ENCODE data around the gene RPL4.

The RPL4 gene

DNA sequence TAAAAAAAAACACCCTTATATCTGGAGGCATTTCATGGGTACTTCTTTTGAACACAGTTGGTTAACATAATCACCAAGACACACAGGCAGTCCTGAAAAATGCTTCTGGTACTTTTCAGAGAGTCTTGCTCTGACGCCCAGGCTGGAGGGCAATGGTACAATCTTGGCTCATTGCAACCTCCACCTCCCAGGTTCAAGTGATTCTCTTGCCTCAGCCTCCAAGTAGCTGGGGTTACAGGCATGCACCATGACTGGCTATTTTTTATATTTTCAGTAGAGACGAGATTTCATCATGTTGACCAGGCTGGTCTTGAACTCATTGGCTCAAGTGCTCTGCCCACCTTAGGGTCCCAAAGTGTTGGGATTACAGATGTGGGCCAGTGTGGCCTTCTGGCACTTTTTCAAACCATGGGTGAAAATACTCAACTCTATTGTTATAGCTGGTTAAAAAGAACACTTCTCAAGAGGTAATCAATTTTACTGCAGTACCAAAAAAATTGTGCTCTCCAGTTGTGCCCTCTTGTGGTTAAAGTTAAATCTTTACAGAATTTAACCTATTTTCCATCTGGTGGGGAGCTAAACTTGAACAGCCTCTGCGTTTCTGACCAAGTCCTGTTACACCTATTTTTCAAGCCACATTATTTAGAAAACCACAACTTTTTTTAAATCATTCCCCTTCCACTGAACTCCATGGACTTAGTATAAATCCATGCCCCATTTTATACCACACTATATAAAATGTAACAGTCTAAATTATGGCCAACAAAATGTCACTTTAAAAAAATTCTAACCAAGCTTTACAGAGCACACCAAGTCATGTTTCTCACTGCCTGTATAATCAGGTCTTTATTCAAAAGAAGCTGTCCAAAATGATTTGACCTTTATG, 5.9 kb downstream of the RPL4 start:
- H3K4me3 ChIP-seq (ENCODE audit: low read length), result no peak overlapping the region
- TF ChIP-seq ZNF274 (IDR thresholded peaks at IDR 0.05; ENCODE audit: low read depth, low read length), result no peak

DNA sequence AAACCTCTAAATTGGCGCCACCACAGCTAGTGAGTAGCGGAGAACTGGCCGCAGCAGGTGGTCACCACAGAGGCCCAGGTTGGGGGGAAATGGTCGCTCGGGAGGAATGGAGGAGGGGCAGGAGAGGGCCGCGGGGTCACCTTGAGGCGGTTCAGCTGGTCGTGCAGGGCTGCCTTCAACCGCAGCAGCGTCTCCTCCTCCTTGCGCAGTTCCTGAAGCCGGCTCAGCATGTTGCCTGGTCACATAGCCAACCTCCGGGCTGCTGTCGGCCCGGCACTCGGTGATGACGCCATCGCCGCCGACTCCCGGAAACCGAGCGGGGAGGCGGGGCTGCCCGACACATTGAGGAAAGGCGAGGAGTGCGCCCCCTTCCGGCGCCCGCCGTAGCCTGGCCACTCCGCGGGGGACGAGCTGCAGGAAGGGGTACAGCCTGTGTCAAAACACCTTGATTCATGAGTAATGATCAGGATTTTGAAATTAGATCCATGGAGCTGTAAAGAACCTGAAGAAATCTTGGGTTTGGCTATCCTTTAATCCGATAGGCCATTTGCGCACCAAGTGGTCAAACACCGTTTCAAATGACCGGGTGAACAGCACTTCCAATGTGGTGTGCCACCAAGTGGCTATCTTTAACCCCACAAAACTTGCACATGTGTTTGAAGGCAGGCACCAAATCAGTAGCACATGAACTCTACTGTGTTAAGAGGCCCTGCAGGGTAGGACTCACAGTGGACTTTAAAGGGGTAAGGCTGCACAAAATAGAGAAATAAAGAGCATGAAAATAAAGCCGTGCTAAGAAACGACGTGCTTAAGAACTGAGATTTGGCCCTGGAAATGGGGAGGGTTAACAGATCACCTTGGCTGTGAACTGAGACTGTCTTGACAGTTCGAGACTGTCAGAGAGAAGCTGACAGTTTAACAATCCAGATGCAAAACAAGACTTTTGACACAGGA, 6.9 kb downstream of the RPL4 start, which contains the start of gene SNAPC5:
Gene SNAPC5 (minus strand): TSS at position 261 of the 954 bp plus-strand sequence. CDS start 31 bp downstream, at position 230.
- no peak for TF ChIP-seq ZNF274 (IDR thresholded peaks at IDR 0.05; ENCODE audit: low read depth, low read length)

DNA sequence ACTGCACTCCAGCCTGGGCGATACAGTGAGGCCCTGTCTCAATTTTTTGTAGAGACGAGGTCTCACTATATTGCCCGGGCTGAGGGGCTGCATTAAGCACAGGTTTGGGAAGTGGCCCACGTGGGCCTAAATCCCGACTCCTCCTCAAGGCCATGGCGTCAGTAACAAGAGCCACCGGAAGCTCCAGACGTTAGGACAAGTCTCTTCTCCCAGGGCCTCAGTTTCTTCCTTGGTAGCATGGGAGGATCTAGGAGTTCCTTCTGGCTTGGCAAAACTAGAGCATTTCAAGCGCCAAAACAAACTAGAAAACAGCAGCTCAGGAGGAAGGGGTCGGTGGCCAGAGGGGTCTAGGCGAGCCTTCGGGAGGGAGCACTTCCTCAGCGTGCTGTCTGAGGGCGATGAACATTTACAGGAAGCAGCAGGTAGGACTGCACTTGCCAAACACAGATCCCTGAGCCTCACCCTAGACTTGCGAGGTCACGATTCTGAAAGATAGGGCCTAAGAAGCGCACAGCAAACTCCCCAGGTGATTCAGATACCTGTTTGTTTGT, 7.6 kb downstream of the RPL4 start:
- TF ChIP-seq ZNF274 (IDR thresholded peaks at IDR 0.05; ENCODE audit: low read depth, low read length), result no peak
- peak overlapping the region; percentile 89 for H3K4me3 ChIP-seq (ENCODE audit: low read length)

More for the DNA sequence above, 6.9 kb downstream of the RPL4 start, which contains the start of gene SNAPC5:
- peak within 1 kb of the TSS; percentile 89 for H3K4me3 ChIP-seq (ENCODE audit: low read length)

DNA sequence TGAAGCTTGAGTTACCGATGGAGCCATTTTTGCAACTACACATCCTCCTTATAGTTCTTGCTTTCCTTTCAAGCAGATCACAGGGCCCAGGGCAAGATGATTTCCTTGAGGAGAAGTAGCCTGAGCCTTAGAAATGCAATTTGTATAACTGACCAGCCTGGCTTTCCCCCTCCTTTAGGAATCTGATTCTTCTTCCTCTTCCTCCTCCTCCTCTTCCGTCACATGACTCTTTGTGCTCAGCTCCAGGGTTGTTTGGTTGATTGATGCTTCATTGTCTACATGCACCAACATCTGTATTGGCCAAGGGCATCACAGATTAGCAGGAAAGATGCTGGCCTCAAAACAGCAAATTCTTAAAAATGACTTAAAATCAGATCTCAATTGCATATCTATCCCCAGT, 10.4 kb downstream of the RPL4 start:
- TF ChIP-seq ZNF274 (IDR thresholded peaks at IDR 0.05; ENCODE audit: low read depth, low read length), result no peak
- no peak overlapping the region for H3K4me3 ChIP-seq (ENCODE audit: low read length)

DNA sequence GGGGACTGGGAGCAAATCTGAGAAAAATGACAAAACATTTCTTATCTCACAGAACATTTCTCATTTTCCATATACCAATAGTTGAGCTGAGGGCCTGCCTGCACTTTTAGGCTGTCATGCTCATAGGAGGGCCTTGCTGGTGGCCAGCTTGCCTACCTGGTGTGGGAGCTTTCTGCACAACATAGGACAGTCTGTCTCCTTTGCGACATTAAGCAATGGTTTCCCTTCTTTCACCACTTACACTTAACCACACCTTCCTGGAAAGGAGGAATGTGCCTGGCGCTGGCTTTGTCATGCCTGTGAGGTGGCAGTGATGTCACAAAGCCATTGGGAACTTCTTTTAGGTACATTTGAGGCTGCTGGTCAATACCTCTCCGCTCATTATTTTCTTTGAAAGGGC, 12.8 kb downstream of the RPL4 start:
- TF ChIP-seq ZNF274 (IDR thresholded peaks at IDR 0.05; ENCODE audit: low read depth, low read length), result no peak

DNA sequence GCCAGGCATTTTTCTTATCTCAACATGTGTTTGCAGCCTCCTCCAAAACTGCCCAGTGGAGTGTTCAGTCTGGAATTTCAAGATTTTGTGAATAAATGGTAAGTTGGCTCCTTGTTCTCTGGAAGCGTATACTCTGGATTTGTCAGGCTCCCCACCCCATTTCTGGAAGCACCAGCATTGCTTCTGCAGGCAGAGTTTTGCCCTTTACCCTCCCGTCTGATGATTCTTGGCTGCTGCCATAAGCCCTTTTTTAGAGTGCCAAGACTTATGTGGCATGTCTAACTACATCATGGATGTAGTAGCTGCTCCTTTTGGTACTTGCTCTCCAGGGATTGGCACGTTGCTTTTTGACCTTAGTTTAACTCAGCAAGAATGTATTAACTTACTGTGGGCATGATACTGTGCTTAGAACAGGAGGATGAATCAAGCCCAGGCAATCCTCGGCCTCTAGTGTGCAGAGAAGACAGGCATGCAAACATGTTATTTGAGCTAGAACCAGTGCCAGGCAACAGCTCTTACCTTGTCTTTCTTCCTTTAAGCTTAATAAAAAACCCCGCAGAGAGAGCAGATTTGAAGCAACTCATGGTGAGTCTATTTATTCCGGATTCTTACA, 15.4 kb downstream of the RPL4 start:
- H3K4me3 ChIP-seq (ENCODE audit: low read length), result no peak overlapping the region
- no peak for TF ChIP-seq ZNF274 (IDR thresholded peaks at IDR 0.05; ENCODE audit: low read depth, low read length)

More for the DNA sequence above, 12.8 kb downstream of the RPL4 start:
- H3K4me3 ChIP-seq (ENCODE audit: low read length), result no peak overlapping the region

DNA sequence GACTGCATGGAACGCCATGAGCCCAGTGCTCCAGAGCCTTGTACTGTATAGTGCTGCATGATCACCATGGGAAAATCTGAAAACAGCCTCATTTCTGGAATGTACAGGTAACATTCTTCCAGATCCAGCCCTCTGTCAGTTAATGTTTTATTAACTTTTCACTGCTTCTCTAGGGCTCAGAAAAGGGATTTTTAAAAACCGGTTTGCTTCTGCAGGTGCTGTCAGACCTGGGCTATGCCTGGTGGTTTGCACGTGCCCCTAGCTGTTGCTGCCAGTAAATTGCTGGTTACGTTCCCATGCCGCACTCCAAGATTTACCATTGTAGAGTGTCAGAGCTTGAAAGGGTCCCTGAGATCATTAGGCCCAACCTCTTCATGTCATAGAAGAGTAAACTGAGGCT, 16.1 kb downstream of the RPL4 start:
- no peak for TF ChIP-seq ZNF274 (IDR thresholded peaks at IDR 0.05; ENCODE audit: low read depth, low read length)
- no peak overlapping the region for H3K4me3 ChIP-seq (ENCODE audit: low read length)

DNA sequence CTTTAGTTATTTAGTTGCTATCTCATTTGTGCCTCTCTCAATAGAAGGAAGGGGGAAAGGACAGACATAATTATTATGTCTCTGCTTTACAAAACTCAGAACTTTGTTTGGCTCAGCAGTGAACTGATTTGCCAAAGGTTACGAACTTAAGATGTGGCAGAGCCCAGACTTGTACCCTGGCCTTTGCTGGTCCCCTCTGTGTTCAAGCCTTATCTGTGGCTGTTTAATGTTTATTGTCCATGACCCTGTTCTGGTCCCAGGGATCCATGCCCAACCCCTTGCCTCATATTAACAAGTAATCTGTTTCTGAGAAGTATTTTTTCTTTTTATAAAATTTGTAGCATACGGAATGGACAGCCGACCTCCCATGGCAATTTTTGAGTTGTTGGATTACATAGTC, 17.8 kb downstream of the RPL4 start:
- no peak for TF ChIP-seq ZNF274 (IDR thresholded peaks at IDR 0.05; ENCODE audit: low read depth, low read length)
- H3K4me3 ChIP-seq (ENCODE audit: low read length), result no peak overlapping the region

DNA sequence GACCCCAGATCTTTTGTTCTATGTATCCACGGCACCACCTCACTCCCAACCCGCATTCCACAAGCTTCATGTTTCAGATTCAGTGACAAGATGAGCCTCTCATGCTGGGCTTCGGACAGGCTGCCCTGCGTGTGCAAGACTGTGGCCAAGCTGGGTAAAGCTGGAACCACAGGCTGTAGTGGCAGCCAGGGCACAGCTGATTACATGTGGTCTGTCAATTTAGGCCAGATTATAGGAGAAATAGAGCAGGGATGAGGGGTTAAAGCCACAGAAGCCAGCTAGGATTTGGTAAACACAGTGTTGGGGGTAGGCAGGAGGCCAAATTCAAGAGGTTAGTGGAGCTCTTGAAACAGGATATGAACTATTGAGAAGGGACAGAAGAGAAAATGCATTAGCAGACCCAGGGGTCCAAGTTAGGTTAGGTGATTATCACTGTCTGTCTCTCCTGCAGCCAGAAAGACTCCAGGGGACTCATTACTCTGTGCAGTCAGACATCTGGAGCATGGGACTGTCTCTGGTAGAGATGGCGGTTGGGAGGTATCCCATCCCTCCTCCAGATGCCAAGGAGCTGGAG, 20.0 kb downstream of the RPL4 start:
- no peak for TF ChIP-seq ZNF274 (IDR thresholded peaks at IDR 0.05; ENCODE audit: low read depth, low read length)
- H3K4me3 ChIP-seq (ENCODE audit: low read length), result no peak overlapping the region

DNA sequence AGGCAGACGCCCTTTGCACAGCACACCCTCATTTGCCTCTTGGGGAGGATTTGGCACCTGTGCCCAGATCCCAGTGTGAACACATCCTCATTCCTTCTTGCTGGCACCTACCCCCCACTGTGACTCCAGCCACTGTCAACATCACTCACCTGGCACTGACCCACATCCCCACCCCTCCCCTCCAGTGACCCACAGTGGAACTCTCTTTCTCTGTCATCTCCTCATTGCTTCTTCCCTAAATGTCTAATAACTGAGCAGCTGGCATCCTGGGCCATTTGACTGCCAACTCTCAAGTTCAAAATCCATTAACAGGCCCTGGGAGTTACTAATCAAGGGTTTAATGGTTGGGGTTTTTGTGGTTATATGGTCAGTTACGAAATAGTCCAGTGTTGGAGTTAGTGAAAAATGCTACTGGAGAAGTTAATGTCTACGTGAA, 21.5 kb downstream of the RPL4 start:
- no peak for TF ChIP-seq ZNF274 (IDR thresholded peaks at IDR 0.05; ENCODE audit: low read depth, low read length)
- H3K4me3 ChIP-seq (ENCODE audit: low read length), result no peak overlapping the region

DNA sequence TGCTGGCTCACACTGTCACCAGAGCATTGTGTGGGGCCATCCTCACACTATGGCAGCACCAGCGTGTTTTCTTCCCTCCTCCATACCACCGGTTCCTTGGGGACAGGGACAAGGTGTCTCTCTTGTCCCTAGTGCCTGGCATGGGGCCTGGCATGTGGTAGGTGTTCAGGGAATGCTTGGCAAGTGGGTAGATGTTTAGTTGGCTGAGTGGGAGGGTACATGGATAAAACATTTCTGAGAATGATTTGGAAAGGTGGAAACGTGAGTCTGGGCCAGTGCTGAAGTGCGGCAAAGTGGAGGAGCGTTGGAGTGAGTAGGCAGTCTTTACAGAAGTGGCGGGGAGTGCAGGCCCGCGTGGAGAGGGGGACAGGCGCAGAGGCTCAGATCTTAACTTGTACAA, 22.1 kb downstream of the RPL4 start:
- no peak for TF ChIP-seq ZNF274 (IDR thresholded peaks at IDR 0.05; ENCODE audit: low read depth, low read length)
- no peak overlapping the region for H3K4me3 ChIP-seq (ENCODE audit: low read length)

DNA sequence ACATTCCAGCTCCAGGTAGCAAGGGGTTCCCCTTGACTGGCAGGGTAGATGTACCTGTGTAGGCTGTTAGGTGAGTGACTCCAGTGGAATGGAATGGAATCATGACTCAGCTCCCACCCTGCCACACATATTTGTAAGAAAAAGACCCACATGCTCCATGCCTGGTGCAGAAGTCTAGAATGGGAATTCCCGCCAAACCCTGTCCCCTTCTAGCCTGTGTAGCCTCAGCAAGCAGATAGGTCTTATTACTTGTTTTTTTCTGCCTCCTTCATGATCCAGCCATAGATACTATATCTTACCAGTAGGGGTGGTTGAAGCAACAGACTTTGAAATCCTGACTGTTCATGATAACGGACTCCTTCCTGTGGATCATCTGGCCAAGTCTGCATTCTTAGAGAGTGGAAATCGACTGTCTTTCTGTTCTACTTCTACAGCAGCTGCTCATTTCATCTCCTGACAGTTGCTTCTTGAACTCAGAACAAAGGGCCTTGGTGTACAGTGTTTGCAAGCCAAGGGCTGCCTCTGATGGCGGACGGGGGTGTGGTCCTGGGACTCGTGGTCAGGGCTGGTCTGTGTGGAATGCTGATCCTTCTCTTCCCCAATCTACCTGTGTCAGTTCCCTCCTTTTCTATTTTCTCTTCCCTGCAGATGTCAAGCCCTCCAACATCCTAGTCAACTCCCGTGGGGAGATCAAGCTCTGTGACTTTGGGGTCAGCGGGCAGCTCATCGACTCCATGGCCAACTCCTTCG, 23.4 kb downstream of the RPL4 start:
- H3K4me3 ChIP-seq (ENCODE audit: low read length), result no peak overlapping the region

DNA sequence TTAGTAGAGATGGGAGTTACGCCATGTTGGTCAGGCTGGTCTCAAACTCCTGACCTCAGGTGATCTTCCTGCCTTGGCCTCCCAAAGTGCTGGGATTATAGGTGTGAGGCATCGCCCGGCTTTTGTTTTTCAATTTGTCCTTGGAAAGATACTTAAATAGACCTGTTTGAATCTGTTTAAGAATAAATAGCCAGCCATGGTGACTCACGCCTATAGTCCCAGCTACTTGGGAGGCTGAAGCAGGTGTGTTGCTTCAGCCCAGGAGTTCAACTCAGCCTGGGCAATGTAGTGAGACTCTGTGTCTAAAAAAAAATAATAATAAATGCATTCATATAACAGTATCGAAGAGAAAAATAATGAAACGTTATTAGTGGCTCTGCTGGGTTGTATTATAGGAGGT, 24.4 kb downstream of the RPL4 start:
- no peak for TF ChIP-seq ZNF274 (IDR thresholded peaks at IDR 0.05; ENCODE audit: low read depth, low read length)
- no peak overlapping the region for H3K4me3 ChIP-seq (ENCODE audit: low read length)

More for the DNA sequence above, 23.4 kb downstream of the RPL4 start:
- no peak for TF ChIP-seq ZNF274 (IDR thresholded peaks at IDR 0.05; ENCODE audit: low read depth, low read length)

Measured in GM08714 (cell line).